Muscle layer of duodenum (tissue), 2 donors: Measurements from ENCODE around the gene MRGPRG.
"Not testable (repeated sequence)": the region's sequence is repeated elsewhere in the genome, so short reads cannot be mapped to it uniquely, and the experiment has no call there.

Source experiments
- H3K27ac ChIP-seq: one replicate; pipeline ENCODE4 v1.7.0; 2013; ENCODE audit warnings: mild to moderate bottlenecking, low read length
- H3K27me3 ChIP-seq: one replicate; pipeline ENCODE4 v1.7.0; 2013; ENCODE audit warnings: low read depth, mild to moderate bottlenecking, control low read depth, low read length
- H3K36me3 ChIP-seq, 2 donors: one replicate each; pipeline ENCODE4 v1.7.0; 2013; ENCODE audit warnings: low read length in 2 of 2, control low read depth in 1 of 2, mild to moderate bottlenecking in 1 of 2; ENCODE audit not compliant: insufficient read depth in 2 of 2, control insufficient read depth in 1 of 2
- H3K4me1 ChIP-seq, 2 donors: one replicate each; pipeline ENCODE4 v1.7.0; 2013; ENCODE audit warnings: low read length in 2 of 2, mild to moderate bottlenecking in 2 of 2, control low read depth in 1 of 2, moderate library complexity in 1 of 2; ENCODE audit not compliant: insufficient read depth in 2 of 2, control insufficient read depth in 1 of 2
- H3K4me3 ChIP-seq, 2 donors: one replicate each; pipeline ENCODE4 v1.7.0; 2013; ENCODE audit warnings: low read length in 2 of 2, low read depth in 1 of 2, mild to moderate bottlenecking in 1 of 2
- H3K9me3 ChIP-seq, 2 donors: one replicate each; pipeline ENCODE4 v1.7.0; 2013; ENCODE audit warnings: low read length in 2 of 2, control low read depth in 1 of 2, mild to moderate bottlenecking in 1 of 2; ENCODE audit not compliant: control insufficient read depth in 1 of 2
- donor health status: healthy.

MRGPRG gene, protein sequence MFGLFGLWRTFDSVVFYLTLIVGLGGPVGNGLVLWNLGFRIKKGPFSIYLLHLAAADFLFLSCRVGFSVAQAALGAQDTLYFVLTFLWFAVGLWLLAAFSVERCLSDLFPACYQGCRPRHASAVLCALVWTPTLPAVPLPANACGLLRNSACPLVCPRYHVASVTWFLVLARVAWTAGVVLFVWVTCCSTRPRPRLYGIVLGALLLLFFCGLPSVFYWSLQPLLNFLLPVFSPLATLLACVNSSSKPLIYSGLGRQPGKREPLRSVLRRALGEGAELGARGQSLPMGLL

DNA sequence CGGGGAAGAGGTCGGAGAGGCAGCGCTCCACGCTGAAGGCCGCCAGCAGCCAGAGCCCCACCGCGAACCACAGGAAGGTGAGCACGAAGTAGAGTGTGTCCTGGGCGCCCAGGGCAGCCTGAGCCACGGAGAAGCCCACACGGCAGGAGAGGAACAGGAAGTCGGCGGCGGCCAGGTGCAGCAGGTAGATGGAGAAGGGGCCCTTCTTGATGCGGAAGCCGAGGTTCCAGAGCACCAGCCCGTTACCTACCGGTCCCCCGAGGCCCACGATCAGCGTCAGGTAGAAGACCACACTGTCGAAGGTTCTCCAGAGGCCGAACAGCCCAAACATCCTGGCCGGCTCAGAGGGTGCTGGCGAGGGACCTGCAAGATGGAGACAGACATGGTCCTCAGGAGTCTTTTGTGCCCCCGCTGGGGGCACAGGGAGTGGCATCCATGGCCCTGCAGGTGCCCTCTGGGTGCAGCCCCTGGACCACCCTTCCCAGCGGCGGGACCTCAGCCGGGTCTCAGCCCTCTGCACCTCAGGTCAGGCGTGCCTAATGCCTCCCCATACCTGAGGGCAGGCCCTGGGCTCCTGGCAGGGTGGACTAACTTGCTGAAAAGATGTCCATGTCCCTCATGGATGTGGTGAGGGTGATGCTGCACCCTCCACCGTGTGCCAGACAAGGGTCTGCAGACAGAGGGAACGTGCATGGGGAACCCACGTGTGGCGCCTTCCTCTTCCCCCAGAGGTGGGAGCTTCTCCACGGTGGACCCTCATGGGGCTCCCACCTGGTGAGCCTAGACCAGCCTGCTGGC, at the start of gene MRGPRG:
MRGPRG (minus strand) TSS at position 331 of the 798 bp plus-strand sequence; CDS start at position 331, 0 bp downstream.
- no peaks in the 10 kb centered on the region for H3K36me3 ChIP-seq
- no peak within 1 kb of the TSS for H3K27ac ChIP-seq
- peaks cover 0 to 4% of the 10 kb centered on the region in 2 donors for H3K4me1 ChIP-seq
- no peaks in the 10 kb centered on the region for H3K9me3 ChIP-seq
- no peak within 1 kb of the TSS for H3K4me3 ChIP-seq
- peaks cover 17% of the 10 kb centered on the region for H3K27me3 ChIP-seq

DNA sequence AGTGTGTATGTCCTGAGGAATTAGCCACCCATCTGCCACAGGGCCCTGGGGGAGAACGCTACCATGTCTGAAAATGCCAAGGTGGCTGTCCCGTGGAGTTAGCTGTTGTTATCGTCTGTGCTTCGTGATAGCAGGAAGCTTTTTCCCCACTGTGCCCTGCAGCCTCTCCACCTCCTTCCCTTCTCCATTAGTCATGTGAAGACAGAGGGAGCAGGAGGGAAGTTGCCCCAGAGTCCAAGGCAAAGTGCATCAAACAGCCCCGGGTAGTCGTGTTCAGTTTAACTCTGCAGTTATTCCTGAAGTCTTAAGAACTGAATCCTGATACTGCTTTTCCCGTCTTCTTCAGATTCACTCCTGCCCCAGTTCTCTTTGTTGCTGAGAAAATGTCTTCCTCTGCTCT, 43.9 kb upstream of the MRGPRG start:
- not testable (repeated sequence) for H3K27ac ChIP-seq, H3K36me3 ChIP-seq, H3K4me1 ChIP-seq, H3K4me3 ChIP-seq, H3K9me3 ChIP-seq, H3K27me3 ChIP-seq

DNA sequence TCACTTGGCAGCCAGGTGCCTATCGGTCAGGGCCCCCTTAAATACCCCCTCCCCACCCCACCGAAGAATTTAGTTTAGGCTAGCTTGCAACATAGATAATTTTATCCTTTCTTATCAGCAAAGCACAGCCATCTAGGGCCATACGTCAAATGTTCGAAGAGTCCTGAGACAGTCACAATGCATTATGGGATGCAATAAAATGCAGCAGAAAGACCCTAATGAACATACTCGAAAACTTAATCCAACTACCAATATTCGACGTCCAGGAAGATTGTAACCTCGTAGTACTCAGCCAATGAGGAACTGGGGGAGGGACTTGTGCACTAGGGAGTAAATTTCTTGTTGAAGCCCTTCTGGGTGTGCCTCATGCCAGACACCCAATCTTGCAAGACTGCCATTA, 43.2 kb upstream of the MRGPRG start:
- not testable (repeated sequence) for H3K27me3 ChIP-seq

DNA sequence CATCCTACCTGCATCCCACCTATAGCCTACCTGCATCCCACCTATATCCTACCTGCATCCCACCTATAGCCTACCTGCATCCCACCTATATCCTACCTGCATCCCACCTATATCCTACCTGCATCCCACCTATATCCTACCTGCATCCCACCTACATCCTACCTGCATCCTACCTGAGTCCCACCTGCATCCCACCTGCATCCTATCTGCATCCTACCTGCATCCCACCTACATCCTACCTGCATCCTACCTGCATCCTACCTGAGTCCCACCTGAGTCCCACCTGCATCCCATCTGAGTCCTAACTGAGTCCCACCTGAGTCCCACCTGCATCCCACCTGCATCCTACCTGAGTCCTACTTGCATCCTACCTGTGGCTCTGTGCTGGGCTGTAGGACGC, 38.9 kb upstream of the MRGPRG start:
- not testable (repeated sequence) for H3K27me3 ChIP-seq, H3K4me1 ChIP-seq, H3K27ac ChIP-seq, H3K36me3 ChIP-seq, H3K4me3 ChIP-seq, H3K9me3 ChIP-seq

More for the DNA sequence above, 43.2 kb upstream of the MRGPRG start:
- H3K9me3 ChIP-seq, H3K4me1 ChIP-seq, H3K36me3 ChIP-seq, H3K27ac ChIP-seq, H3K4me3 ChIP-seq: not testable (repeated sequence)

DNA sequence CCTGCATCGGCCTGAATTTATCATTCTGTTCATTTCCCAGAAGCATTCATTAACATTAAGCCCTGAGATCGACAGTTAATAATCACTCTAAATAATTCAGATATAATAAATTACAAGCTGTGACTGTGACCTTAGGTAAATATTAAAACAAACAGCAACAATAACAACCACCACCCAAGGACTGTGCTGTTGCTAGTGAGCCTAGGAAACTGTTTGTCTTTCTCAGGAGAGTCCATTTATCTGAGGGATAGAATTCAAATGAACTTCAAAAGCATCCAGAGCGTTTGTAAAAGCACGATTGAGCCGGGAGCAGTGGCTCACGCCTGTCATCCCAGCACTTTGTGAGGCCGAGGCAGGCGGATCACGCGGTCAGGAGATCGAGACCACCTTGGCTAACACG, 36.6 kb upstream of the MRGPRG start:
- not testable (repeated sequence) for H3K4me3 ChIP-seq, H3K27ac ChIP-seq, H3K27me3 ChIP-seq, H3K4me1 ChIP-seq, H3K9me3 ChIP-seq, H3K36me3 ChIP-seq

DNA sequence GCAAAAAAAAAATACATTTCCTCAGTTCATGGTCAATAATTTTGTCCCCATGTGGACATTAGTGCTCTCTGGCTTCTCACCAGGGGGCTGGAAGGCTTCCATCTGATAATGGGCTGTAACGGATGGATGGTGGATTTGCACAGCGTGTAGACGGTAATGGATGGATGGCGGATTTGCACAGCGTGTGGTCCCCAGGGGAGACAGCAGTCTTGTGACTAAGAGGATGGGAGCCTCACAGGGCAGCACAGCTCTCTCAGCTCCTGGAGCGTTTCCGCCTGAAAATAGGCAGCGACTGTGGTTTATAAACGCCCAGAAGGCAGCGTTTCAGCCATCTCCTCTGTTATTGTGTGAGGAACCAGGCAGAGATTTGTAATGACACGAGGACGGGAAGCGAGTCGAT, 36.2 kb upstream of the MRGPRG start:
- not testable (repeated sequence) for H3K36me3 ChIP-seq, H3K4me3 ChIP-seq, H3K27ac ChIP-seq, H3K9me3 ChIP-seq, H3K27me3 ChIP-seq, H3K4me1 ChIP-seq

DNA sequence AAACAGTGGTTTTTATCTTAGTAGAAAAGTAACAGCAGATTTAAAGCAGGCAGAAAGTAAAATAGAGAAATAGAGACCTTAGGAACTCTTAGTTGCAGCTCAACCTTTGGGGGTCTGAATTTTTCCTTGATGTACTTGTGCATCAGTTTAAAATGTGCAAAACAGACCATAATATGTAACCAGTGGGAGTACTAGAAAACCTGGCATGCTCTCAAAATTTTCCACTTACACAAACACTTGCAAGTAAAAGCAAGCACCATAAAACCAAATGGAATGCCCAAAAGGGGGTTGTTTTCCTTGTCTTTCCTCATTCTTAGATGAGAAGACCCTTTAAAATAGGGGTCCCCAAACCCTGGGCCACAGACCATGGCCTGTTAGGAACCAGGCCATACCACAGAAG, 26.5 kb upstream of the MRGPRG start:
- H3K4me1 ChIP-seq: no peaks in the 10 kb centered on the region
- no peaks in the 10 kb centered on the region for H3K9me3 ChIP-seq
- H3K27ac ChIP-seq: no peak overlapping the region
- H3K27me3 ChIP-seq: no peaks in the 10 kb centered on the region
- no peak overlapping the region for H3K4me3 ChIP-seq
- no peaks in the 10 kb centered on the region for H3K36me3 ChIP-seq

DNA sequence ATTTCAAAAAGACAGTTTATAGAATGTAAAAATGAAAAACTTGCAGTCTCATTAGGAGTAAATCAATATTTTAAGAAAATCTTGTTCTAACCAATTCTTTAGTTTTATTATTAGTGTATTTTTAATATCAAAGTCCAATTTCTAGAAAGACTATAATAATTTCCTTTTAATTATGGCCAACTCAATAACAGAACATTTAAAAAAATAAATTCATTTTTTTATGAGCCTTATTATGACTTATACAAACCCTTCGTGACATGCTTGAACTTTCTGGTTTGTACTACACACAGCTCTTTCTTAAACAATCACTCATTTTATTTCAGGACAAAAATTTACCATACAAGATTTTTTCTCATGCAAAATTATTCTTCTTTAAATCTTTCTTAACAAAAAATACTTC, 25.3 kb upstream of the MRGPRG start:
- Histone ChIP-seq H3K27ac (no peak overlapping the region), H3K4me1 (no peaks in the 10 kb centered on the region), H3K27me3 (no peaks in the 10 kb centered on the region), H3K4me3 (no peak overlapping the region), H3K36me3 (no peaks in the 10 kb centered on the region), H3K9me3 (no peaks in the 10 kb centered on the region)

DNA sequence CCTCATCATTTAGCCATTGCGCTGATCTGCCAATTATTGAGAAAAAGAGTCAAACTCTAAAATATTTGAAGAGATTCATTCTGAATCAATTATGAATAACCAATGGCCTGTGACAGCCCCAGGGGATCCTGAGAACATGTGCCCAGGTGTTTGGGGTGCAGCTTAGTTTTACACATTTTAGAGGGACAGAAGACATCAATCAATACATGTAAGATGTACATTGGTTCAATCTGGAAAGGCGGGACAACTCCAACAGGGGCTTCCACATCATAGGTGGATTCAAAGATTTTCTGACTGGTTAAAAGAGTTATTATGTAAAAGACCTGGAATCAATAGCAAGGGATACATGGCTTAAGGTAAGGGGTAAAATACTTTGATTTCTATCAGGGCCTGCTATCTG, 18.5 kb upstream of the MRGPRG start:
- H3K36me3 ChIP-seq: no peaks in the 10 kb centered on the region
- no peaks in the 10 kb centered on the region for H3K9me3 ChIP-seq
- H3K4me1 ChIP-seq: no peaks in the 10 kb centered on the region
- H3K4me3 ChIP-seq: no peak overlapping the region
- no peaks in the 10 kb centered on the region for H3K27me3 ChIP-seq
- no peak overlapping the region for H3K27ac ChIP-seq

DNA sequence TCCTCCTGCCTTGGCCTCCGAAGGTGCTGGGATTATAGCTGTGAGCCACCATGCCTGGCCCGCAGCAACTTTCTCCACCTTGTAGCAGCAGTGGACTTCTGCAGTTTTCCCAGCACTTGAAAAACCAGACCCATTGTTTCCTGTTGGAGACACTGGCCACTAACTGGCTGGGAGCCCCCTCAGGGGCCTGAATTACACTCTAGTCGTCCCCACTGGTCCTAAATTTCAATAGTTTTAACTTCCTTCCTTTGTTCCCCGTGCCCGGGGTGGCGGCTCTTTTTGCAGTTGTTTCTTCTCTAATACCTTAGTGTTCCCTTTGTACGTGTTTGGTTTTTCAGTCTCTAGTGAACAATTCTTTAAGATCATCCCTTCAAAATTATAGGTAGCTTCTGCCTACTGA, 16.2 kb upstream of the MRGPRG start:
- no peaks in the 10 kb centered on the region for H3K4me1 ChIP-seq
- no peaks in the 10 kb centered on the region for H3K36me3 ChIP-seq
- H3K27ac ChIP-seq: no peak overlapping the region
- H3K9me3 ChIP-seq: no peaks in the 10 kb centered on the region
- H3K27me3 ChIP-seq: no peaks in the 10 kb centered on the region
- no peak overlapping the region for H3K4me3 ChIP-seq

DNA sequence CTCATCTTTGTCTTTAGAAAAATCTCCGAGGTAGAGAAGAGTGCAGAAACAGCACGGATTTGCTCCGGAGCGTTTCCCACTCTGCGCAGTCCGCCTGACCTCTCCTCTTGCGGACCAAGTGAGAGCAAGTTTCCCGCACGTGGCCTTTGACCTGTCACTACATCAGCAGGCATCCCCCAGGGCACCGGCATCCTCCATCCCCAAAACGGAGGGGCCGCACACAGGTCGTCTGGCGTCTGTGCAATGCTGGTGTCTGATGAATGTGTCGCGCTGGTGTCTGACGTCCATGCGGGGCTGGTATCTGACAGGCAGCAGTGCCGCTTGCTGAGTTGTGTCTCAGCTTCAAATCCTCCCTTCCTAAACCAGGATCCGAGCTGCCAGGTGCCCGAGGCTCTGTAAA, 14.3 kb upstream of the MRGPRG start:
- H3K4me1 ChIP-seq: no peaks in the 10 kb centered on the region
- H3K27ac ChIP-seq: no peak overlapping the region
- H3K9me3 ChIP-seq: no peaks in the 10 kb centered on the region
- H3K4me3 ChIP-seq: no peak overlapping the region
- H3K27me3 ChIP-seq: no peaks in the 10 kb centered on the region
- no peaks in the 10 kb centered on the region for H3K36me3 ChIP-seq
